NCI-H1105 (cell line): ENCODE data around the gene NSMCE1.
A peak's percentile ranks its signal among the peaks of the same experiment; 100 is the strongest.

ENCODE experiments used
- DNase-seq: peaks from one replicate; lab custom pipeline; 2025; lab: John Stamatoyannopoulos, UW

Gene NSMCE1, protein sequence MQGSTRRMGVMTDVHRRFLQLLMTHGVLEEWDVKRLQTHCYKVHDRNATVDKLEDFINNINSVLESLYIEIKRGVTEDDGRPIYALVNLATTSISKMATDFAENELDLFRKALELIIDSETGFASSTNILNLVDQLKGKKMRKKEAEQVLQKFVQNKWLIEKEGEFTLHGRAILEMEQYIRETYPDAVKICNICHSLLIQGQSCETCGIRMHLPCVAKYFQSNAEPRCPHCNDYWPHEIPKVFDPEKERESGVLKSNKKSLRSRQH

GRCh38 chr16:27268376-27269299, at the start of gene NSMCE1:
Gene NSMCE1 (minus strand): TSS chr16:27268772. CDS start chr16:27257570, 11,202 bp downstream.
- peak; percentile 89 for DNase-seq

GRCh38 chr16:27317738-27318391, 49.3 kb upstream of the NSMCE1 start:
- no peak for DNase-seq

- DNase-seq = no peak
Measured at GRCh38 chr16:27317320-27317719, 48.7 kb upstream of the NSMCE1 start.

- DNase-seq = no peak
Measured at GRCh38 chr16:27316038-27316680, 47.6 kb upstream of the NSMCE1 start.

DNA sequence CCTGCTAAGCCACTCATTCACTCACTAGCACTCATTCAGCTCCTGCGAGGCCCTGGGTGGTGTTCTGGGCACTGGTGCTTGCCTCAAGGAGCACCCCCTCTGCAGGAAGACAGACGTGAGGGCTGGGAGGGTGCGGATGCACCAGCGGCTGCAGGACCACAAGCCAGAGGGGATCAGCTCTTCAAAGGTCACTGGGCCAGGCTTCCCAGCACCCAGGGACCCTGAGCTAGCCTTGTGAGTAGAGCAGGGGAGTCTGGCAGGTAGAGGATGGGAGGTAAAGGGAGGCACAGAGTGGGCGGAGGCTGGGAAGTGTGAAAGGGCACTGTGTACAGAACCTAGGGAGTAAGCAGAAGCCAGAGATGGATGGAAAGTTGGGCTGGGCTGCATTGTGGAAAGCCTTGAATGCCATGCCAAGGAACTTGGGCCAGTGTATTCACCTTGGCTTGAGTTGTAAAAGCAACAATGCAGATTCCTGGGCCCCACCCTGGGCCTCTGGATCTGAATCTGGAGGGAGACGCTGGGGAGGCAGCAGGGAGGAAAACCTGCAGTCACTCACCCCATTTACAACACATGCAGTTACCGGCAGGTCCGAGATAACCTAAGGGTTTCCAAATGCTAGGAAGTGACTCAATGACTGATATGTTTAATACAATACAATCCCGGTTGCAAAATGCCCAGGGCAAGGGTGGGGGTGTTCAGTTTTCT, 46.9 kb upstream of the NSMCE1 start:
- DNase-seq = no peak

- no peak for DNase-seq
Measured at GRCh38 chr16:27314986-27315332, 46.4 kb upstream of the NSMCE1 start.

DNA sequence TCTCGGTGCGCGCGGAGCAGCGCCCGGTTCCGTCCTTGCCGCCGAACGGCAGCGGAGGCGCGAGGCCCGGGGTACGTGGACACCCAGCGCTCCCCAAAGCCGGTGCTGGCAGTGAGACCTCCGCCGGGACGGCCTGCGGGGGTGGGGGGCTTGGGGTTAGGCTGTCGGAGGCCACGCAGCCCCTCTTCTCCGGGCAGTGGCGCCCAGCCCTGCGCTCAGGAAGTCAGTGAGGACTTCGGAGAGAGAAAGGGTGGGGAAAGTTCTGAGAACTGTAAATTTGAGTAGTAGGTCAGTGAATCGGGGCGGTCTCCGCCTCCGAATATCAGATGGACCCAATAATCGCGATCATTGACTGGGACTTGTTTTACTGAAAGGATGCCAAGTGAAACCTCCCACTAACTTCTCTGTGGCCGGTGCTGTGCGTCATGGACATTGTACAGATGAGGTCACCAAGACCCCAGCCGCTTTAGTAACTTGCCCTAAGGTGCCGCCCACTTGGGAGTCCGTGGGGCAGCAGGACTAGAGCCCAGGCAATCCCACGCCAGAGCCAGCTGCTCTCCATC, 45.7 kb upstream of the NSMCE1 start:
- DNase-seq = no peak

GRCh38 chr16:27313422-27314160, 45.0 kb upstream of the NSMCE1 start, which contains the start of gene IL4R:
Gene IL4R (plus strand): TSS chr16:27313974. CDS start chr16:27340204, 26,230 bp downstream.
- DNase-seq = no peak

GRCh38 chr16:27312580-27313421, 44.2 kb upstream of the NSMCE1 start:
- DNase-seq = no peak

DNA sequence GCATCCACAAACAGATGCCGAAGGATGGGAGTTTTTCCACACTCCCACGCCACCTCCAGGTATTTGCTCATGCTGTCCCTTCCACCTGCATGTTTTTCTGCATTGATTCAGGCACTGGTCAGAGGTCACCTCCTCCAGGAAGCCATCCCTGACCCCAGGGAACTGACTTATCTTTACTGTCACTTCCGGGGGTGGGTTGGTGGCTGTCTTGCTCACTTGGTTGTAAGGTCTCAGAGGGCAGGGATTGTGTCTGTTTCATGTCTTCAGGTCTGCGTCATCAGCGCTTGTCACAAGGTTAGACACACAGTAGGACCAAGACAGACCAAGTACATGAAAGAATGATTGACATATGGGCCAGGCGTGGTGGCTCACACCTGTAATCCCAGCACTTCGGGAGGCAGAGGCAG, 43.3 kb upstream of the NSMCE1 start:
- DNase-seq = no peak

GRCh38 chr16:27311448-27311830, 42.9 kb upstream of the NSMCE1 start:
- DNase-seq = no peak

DNA sequence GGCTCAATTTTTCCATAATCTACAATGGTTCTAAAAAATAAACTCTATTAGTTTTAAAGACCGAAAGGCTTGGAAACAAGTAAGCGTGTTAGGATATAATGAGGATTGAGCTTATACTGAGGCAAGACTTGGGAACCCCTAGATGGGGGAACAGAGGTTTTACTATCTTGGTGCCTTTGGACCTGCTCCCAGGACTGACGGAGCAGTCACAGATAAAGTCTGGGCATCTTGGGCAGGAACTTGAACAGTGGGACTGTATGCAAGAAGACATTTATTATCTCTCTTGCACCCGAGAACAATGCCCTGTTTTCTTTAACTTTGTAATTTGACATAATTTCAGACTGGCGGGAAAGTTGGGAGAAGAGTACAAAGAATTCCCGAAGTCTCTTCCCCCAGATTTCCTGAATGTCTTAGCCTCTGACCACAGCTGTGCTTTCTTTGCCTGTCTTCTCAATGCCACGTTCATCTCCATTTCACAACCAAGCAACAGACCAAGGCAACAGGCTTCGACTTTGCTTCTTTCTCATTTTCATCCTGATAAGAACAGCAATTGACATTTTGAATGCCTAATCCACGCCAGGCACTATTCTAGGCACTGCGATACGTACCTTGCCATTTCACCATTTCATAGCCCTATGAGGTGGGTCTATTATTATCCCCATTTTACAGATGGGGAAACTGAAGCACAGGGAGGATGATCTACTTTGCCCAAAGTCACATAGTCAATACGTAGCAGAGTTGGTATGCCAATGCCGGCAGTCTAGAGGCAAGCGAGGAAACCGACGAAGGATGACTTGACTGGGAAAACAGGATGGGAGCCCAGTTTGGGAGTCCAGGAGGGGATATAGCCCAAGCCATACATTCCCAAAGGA, 42.2 kb upstream of the NSMCE1 start:
- no peak for DNase-seq

- DNase-seq = no peak
Measured at GRCh38 chr16:27308792-27309191, 40.2 kb upstream of the NSMCE1 start.

DNA sequence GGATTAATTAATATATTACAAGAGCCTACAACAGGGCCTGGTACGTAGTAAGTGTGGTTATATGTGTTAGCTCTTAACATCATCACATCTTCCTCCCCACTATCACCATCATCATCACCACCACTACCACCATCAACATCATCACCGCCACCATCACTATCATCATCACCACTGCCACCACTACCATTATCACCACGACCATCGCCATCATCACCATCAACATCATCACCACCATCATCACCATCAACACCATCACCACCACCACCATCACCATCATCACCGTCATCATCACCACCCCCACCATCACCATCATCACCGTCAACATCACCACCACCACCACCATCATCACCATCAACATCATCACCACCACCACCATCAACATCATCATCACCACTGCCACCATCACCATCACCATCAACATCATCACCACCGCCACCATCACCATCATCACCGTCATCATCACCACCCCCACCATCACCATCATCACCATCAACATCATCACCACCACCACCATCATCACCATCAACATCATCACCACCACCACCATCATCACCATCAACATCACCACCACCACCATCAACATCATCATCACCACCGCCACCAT, 37.4 kb upstream of the NSMCE1 start:
- DNase-seq = no peak

GRCh38 chr16:27304881-27305745, 36.5 kb upstream of the NSMCE1 start:
- DNase-seq = no peak

DNA sequence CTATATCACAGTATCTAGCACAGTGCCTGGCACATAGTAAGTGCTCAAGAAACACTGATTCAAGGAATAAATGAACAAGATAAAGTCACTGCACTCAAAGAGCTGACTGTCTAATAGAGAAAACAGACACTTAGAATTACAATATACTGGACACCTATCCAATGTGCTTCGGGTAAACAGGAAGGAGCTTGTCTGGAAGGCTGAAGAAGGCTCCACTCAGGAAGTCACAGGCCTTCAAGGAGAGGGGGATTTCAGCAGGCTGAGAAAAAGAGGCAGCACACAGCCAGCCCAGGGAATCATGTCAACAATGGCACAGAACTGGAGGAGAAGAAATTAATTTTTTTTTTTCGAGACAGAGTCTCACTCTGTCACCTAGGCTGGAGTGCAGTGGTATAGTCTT, 35.5 kb upstream of the NSMCE1 start:
- no peak for DNase-seq
